Mucosa of descending colon (tissue), 3 donors: ENCODE data around the gene FNDC10. TPM values are rescaled to one million over a fixed set of nuclear protein-coding genes. Genes with fewer than 3 reads are reported as not detected.
"Not testable (repeated sequence)": the region's sequence is repeated elsewhere in the genome, so short reads cannot be mapped to it uniquely, and the experiment has no call there.

Source experiments
- ATAC-seq: fragments of 200-7000 bp; cut with Tn5 transposase; one replicate; pipeline ENCODE4 v1.9.1; 2020; ENCODE audit warnings: mild to moderate bottlenecking, moderate library complexity
- DNase-seq, 3 donors: peaks; one replicate each; pipeline ENCODE4 v3.0.0-alpha.2; 2020
- H3K36me3 ChIP-seq: fragments of 200-600 bp; one replicate; pipeline ENCODE4 v1.8.0; 2021; ENCODE audit warnings: low read depth, mild to moderate bottlenecking
- H3K4me1 ChIP-seq: fragments of 200-600 bp; one replicate; pipeline ENCODE4 v1.8.0; 2021; ENCODE audit warnings: low read depth, mild to moderate bottlenecking
- H3K4me3 ChIP-seq: fragments of 200-600 bp; one replicate; pipeline ENCODE4 v1.8.0; 2021; ENCODE audit warnings: mild to moderate bottlenecking
- H3K9me3 ChIP-seq: fragments of 200-600 bp; one replicate; pipeline ENCODE4 v1.8.0; 2021; ENCODE audit warnings: mild to moderate bottlenecking
- intact Hi-C, 2 donors: fragments of 100-400 bp; cut with DNase I in 1 of 2; cut with micrococcal nuclease in 1 of 2; formaldehyde crosslinking; loops; one replicate each; pipeline versions ENCODE4 v1.11.0 to v1.11.1; 2022; cut with DNase I, micrococcal nuclease
- long read RNA-seq, 2 donors: library from polyadenylated mRNA; unstranded; transcript quantifications; one replicate each; pipeline ENCODE4 v2.0.0, GENCODE V29; 2019 to 2021
- total RNA-seq, 3 donors: library from RNA; stranded (reverse); fragmentation: NEBNext Ultra II Directional in 2 of 3; extraction: Animal tissue kit (Norgen Biotek cat#: 25700) in 2 of 3; gene quantifications; one replicate each; pipeline versions ENCODE4 v1.2.1 to v1.2.4, GENCODE V29; 2021 to 2023
- TF ChIP-seq, protein P1 (sequence below): fragments of 200-600 bp; IDR thresholded peaks from one replicate; pipeline ENCODE4 v1.8.0; 2022; ENCODE audit warnings: antibody characterized with exemption, mild to moderate bottlenecking
- donor health status: DM: no; HTN: no; CAD: no; lungs with moderate emphysema.
- donor health status: DM: no; HTN: no; CAD: no.
- donor health status: DM: no; HTN: yes; CAD: no.

Gene FNDC10
- total RNA-seq = 1 to 10 TPM; 1.2 to 3.2 (median 3.1) TPM
- long read RNA-seq, donor 1, transcript FNDC10-201 (1 exons, 2,085 nt) = major isoform, 9 of 9 reads
- long read RNA-seq, donor 1, partial matches to known transcripts = 0 of 9 reads
- long read RNA-seq, donor 1, other reads (novel, unspliced or antisense) = 0 of 9 reads
- long read RNA-seq, donor 2, partial matches to known transcripts = 0 of 2 reads
- long read RNA-seq, donor 2, other reads (novel, unspliced or antisense) = 0 of 2 reads

DNA sequence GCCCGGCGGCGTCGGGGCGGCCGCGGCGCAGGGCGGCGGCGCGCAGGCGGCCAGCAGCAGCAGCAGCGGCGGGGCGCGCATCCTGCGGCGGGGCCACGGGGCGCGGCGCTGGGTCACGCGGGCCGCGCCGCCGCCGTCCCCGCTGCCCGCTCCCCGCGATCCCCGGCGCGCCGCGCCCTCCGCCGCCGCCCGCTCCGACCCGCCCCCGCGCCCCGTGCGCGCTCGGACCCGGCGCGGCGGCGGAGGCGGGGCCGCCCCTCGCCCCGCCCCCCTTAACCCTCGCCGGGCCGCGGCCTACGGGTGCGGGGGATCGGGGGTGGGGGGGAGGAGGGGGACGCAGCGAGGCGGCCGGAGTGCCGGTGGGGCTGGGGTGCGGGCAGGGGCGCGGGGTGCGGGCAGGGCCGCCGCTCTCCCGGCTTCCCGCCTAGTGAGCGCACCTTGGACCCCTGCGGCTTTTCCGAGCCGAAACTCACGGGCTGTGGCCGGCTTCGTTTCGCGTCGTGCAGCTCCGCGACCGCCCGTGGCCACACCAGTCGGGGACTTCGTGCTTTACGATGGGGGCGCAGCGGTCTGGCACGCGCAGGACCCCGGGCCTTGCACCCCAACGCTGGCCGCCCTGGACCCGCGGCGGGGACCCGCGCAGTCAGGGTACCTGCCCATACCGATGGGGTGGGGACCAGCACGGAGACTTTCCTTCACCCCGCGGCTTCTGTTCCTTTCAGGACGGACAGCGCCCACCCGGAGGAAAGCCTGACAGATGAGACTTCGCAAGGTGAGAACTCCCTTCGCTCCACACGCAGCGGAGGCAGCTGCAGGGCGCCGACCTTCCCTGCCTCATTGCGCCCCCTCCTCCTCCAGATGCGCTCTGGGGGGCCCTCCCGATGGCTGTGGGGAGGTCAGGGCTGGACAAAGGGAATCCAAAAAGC lies at the start of gene FNDC10:
FNDC10 (minus strand) TSS at position 201 of the 926 bp plus-strand sequence; CDS start at position 81, 120 bp downstream.
- intact Hi-C loops = no loop called here
- H3K4me3 ChIP-seq = no peak within 1 kb of the TSS
- H3K9me3 ChIP-seq = no peaks in the 10 kb centered on the region
- peaks cover 12% of the 10 kb centered on the region for H3K4me1 ChIP-seq
- TF ChIP-seq, protein P1, sequence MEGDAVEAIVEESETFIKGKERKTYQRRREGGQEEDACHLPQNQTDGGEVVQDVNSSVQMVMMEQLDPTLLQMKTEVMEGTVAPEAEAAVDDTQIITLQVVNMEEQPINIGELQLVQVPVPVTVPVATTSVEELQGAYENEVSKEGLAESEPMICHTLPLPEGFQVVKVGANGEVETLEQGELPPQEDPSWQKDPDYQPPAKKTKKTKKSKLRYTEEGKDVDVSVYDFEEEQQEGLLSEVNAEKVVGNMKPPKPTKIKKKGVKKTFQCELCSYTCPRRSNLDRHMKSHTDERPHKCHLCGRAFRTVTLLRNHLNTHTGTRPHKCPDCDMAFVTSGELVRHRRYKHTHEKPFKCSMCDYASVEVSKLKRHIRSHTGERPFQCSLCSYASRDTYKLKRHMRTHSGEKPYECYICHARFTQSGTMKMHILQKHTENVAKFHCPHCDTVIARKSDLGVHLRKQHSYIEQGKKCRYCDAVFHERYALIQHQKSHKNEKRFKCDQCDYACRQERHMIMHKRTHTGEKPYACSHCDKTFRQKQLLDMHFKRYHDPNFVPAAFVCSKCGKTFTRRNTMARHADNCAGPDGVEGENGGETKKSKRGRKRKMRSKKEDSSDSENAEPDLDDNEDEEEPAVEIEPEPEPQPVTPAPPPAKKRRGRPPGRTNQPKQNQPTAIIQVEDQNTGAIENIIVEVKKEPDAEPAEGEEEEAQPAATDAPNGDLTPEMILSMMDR = no peak
- H3K36me3 ChIP-seq = no peaks in the 10 kb centered on the region
- ATAC-seq (peak; percentile 28), DNase-seq (peak in 1 of 3 donors; percentile 43)

DNA sequence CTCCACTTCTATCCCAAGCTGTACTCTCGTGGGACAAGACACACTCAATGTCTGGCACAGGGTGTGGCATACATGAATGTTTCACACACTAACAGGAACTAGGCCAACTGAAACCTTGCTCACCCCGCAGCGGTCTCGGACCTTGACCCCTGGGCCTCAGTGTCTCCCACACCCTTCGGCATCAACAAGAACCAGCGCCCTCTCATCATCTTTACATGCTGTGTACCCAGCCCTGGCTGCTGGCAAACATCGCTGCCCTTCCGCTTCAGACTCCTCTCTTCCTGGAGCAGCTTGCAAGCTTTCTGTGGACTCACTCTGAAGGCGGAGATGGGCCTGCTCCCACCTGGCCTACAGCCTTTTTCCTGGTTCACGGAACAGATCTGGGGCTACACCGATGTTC lies 48.3 kb upstream of the FNDC10 start:
- H3K9me3 ChIP-seq, H3K4me3 ChIP-seq, intact Hi-C loops: not testable (repeated sequence)
- ATAC-seq = peak; percentile 98
- Histone ChIP-seq H3K36me3 (peaks cover 17% of the 10 kb centered on the region), H3K4me1 (peaks cover 16% of the 10 kb centered on the region)
- DNase-seq = peak; percentile 91 to 93 (median 92)

DNA sequence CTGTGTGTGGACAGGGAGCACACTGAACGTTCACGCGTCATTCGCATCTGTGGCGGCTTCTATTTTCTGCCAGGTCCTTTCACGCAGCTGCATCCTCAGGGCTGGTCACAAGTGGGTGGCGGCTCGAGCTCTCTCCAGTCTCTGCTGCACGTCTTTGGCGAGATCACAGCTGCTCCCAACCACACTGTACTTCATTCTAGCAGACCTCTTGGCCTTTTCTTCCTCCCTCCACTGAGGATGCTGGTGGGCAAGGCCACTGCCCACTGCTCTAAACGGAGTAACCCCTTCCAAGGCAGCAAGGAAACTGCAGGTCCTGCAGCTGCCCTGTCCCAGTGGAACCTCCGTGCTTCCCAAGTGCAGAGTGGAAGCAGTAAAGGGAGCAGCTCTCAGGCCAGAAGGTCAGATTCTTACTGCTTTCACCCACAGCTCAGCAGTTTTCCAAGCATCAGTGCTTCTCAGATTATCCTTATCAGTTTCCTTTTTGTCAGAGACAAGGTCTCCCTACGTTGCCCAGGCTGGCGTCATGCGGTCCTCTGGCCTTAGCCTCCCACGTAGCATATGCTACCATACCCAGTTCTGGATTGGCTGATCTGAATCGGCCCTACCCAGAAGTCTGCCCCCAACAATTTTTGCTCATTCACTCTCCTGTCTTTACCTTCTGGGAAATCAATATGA lies 47.8 kb upstream of the FNDC10 start:
- H3K9me3 ChIP-seq, H3K4me3 ChIP-seq, intact Hi-C loops: not testable (repeated sequence)
- Histone ChIP-seq H3K4me1 (peaks cover 16% of the 10 kb centered on the region), H3K36me3 (peaks cover 15% of the 10 kb centered on the region)
- DNase-seq (peak in 1 of 3 donors; percentile 64), ATAC-seq (peak; percentile 67)

DNA sequence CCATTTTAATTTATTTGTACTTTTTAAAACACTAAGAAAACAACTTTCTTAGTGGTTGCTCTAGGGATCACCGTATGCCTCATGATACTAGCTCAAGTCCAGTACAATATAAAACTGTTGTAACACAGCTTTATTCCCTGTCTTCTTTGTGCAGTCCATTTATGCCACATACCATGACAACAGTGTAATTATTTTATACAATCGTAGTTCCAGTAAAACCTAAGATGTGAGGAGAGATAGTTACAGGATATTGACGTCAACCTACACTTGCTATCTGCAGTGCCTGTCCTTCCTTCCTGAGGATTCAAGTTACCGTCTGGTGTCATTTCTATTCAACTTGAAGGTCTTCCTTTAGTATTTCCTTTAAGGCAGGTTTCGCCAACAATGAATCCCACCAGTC lies 46.4 kb upstream of the FNDC10 start:
- H3K36me3 ChIP-seq, H3K4me3 ChIP-seq, intact Hi-C loops, DNase-seq, ATAC-seq, H3K9me3 ChIP-seq: not testable (repeated sequence)
- H3K4me1 ChIP-seq = peaks cover 16% of the 10 kb centered on the region

DNA sequence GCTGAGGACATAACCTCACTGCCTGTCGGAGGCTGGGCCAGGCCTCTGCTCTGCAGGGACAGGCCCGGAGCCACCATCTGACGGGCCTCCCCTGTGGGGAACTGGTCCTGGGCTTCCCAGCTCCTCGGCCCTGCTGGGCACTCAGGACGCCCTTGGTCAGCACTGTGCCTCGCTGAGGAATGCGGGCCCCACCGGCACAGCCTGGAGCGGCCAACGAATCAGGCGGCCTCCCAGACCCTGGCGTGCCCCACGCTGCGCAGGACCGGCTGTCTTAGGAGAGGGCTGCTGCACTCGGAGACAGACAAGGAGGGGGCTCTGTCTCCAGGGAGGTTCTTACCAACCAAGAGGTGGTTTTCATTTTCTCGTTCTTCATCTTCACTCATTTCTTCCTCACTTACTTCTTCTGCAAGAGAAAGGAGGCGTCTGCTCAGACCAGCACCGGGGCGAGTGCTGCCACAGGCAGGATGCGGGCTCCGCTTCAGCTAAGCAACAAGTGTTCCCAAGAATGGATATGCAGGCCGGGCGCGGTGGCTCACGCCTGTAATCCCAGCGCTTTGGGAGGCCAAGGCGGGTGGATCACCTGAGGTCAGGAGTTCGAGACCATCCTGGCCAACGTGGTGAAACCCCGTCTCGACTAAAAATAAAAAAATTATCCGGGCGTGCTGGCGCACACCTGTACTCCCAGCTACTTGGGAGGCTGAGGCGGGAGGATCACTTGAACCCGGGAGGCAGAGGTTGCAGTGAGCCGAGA lies 41.0 kb upstream of the FNDC10 start:
- ATAC-seq, intact Hi-C loops, H3K9me3 ChIP-seq, H3K4me3 ChIP-seq, H3K36me3 ChIP-seq, H3K4me1 ChIP-seq: not testable (repeated sequence)
- peak in 1 of 3 donors; percentile 17 for DNase-seq

DNA sequence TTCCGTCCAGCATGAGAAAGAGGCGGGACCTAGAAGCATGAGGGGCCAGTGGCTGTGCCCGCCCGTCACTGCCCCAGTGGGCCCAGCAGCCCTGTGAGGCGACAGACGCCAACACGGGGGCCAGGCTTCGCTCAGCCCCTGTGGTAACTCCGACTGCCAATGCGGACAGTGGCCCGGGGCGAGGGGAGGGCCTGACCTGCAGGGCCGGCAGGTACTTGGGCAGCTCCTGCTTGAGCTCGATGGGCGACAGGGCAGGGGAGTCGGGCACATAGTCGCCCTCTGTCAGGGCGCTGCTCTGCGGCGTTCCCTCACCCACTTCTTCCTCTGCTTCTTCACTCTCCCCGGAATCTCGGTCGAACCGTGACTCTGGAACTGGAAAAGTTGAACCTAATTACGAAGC lies 40.1 kb upstream of the FNDC10 start:
- H3K36me3 ChIP-seq, H3K9me3 ChIP-seq, H3K4me3 ChIP-seq, intact Hi-C loops, ATAC-seq, H3K4me1 ChIP-seq: not testable (repeated sequence)
- peak in 1 of 3 donors; percentile 13 for DNase-seq

DNA sequence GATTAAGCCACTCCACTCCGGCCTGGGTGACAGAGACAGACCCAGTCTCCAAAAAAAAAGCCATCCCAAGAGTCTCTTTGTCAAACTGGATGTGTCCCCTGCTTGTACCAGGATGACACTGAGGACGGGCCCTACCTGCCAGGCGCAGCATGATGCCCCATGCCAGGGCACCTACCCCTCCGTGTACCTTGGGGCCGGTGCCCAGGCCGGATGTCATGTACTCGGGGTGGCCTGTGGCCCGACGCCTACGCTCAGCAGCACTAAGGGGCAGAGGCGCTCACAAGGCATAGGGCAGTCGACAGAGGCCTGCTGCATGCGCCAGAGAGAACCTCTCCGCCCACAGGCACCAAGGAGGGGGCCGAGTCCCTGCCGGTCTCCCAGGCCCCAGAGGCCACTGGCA lies 39.4 kb upstream of the FNDC10 start:
- H3K9me3 ChIP-seq, intact Hi-C loops, H3K4me3 ChIP-seq, H3K36me3 ChIP-seq, ATAC-seq, DNase-seq, H3K4me1 ChIP-seq: not testable (repeated sequence)

DNA sequence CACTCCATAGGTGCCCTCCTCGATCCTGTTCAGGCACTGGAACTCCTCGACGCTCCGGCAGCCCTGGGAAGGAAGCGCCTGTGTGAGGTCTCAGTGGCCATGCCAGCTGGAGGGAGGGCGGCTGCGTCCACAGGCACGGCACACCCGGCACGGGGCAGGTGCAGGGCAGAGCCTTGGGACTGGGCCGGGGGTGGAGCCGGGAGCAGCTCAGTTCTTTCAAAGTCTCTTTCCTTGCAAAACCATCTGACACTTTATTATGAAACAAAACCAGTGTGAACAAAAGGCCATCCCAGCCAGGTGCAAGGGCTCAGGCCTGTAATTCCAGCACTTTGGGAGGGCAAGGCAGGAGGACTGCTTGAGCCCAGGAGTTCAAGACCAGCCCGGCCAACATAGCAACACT lies 38.6 kb upstream of the FNDC10 start:
- ATAC-seq, H3K4me1 ChIP-seq, intact Hi-C loops, H3K4me3 ChIP-seq, H3K36me3 ChIP-seq, H3K9me3 ChIP-seq: not testable (repeated sequence)
- peak in 2 of 3 donors; percentile 80 to 91 for DNase-seq

DNA sequence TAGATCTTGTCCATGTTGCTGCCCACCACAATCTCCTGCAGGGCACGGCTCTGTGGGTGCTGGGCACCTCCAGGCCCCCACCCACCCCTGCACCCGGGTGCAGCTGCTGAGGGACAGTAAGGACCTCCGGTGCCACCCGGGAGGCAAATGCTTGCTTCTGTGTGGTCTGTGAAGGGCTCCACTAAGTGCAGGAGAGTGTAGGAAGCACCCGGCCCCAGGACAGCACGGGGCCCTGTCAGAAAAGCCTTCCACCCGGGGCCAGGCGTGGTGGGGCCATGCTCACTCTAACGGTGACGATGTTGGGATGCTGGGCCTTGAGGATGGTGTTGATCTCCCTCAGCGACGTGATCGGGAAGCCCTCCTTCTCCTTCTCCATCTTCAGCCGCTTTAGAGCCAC lies 37.5 kb upstream of the FNDC10 start:
- H3K9me3 ChIP-seq, H3K4me1 ChIP-seq, H3K36me3 ChIP-seq, ATAC-seq, intact Hi-C loops, H3K4me3 ChIP-seq: not testable (repeated sequence)
- DNase-seq = peak in 1 of 3 donors; percentile 22

DNA sequence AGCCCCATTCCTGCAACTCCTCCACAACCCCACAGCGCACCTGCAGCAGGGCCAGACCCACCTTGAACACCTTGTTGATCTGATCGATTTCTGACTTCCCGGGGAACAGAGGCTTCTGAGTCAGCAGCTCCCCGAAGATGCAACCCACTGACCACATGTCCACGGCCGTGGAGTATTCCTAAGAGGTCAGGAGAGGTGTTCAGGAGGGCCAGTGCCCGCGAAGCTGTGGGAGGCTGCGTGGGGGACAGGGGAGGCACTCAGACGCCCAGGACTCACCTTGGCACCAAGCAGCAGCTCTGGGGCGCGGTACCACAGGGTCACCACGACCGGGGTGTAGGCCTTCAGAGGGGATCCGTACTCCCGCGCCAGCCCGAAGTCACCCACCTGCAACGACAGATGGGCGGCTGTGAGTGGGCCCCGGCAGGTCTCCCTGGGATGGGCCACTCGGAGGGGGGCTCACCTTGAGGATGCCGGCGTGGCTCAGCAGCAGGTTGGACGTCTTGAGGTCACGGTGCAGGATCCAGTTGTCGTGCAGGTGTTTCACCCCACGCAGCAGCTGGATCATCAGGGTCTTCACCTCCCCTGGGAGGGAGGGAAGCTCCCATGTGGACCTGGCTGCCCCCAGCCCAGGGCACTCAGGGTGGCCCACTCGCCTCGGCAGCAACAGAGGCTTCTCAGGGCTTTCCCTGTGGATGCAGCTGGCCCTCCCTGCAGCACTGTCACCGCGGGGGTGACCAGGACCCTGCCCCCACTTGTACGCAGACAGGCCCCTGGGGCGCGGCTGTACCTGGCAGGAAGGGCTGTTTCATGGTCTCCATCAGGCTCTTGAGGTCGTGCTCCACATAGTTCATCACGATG lies 36.9 kb upstream of the FNDC10 start:
- H3K9me3 ChIP-seq, intact Hi-C loops, H3K4me1 ChIP-seq, ATAC-seq, H3K36me3 ChIP-seq, H3K4me3 ChIP-seq: not testable (repeated sequence)
- peak in 1 of 3 donors; percentile 47 for DNase-seq

DNA sequence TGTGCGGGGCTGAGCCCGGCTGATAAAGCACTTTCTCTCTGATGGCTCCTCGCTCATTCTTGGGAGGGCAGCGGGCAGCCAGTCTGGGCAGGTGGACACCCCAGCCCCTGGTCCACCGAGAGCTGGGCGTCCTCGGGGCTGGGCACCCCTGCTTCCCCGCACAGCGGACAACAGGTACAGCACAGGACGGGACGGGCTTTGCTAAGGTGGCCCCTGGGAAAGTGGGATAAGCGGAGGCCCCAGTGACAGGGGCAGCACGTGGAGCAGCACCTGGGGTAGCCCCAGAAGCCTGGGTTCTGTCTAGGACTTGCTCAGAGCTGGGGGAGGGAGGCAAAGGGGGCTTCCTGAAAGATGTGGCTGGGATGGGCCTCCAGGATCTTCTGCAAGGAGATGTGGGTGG lies 34.7 kb upstream of the FNDC10 start:
- DNase-seq = peak in 1 of 3 donors; percentile 39
- not testable (repeated sequence) for ATAC-seq, H3K9me3 ChIP-seq

DNA sequence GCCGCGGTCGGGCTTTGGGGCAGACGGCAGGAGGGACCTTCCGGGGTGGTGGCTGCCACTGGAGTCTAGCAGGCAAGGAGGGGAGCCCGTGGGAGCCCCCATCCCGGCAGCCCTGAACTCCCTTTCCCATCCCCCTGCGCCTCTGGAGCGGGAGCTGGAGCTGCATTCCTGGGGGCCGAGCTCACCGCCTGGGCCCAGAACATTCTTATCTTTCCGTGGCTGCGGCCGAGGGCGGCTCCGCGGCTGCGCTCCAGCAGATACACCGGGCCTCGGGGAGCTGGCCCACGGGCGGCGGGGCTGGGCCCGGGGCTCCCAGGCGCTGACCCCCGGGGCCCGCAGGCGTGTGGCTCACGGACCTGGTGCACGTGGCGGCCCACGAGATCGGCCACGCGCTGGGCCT lies 33.5 kb upstream of the FNDC10 start:
- H3K36me3 ChIP-seq, H3K9me3 ChIP-seq, H3K4me3 ChIP-seq, H3K4me1 ChIP-seq, intact Hi-C loops, ATAC-seq, DNase-seq: not testable (repeated sequence)

More for the DNA sequence above, 34.7 kb upstream of the FNDC10 start:
- intact Hi-C loops, H3K4me3 ChIP-seq, H3K36me3 ChIP-seq, H3K4me1 ChIP-seq: not testable (repeated sequence)
